CD4-positive, alpha-beta T cell (primary cell): ENCODE data around the gene ZFYVE27. TPM values are rescaled to one million over a fixed set of nuclear protein-coding genes. Genes with fewer than 3 reads are reported as not detected.

Experiments
- ATAC-seq: fragments of 200-7000 bp; cut with Tn5 transposase; one replicate; pipeline ENCODE4 v1.10.0; 2022; ENCODE audit warnings: mild to moderate bottlenecking; ENCODE audit not compliant: poor library complexity
- CTCF ChIA-PET: fragments of 350-600 bp; sonication (Branson Sonifier 250); formaldehyde crosslinking; loops from one replicate; lab custom pipeline; 2021; ENCODE audit warnings: antibody characterized with exemption, inconsistent platforms; lab: Charles Lee
- POLR2A ChIA-PET: fragments of 350-600 bp; sonication (Branson Sonifier 250); formaldehyde crosslinking; loops from one replicate; lab custom pipeline; 2021; ENCODE audit warnings: antibody characterized with exemption, inconsistent platforms; lab: Charles Lee
- DNase-seq, 14 experiments: peaks; one replicate each; pipeline ENCODE4 v3.0.0-alpha.2; 2013 to 2020; ENCODE audit warnings: mixed read lengths in 2 of 14
- H3K27ac ChIP-seq, 2 donors: one replicate each; pipeline versions ENCODE4 v1.5.1 to v1.7.0; 2013; ENCODE audit warnings: low read length in 2 of 2, low read depth in 1 of 2, mild to moderate bottlenecking in 1 of 2
- H3K27me3 ChIP-seq, 2 experiments: 1 replicate in 1 of 2; 2 replicates in 1 of 2; pipeline versions ENCODE4 v1.6.1 to v1.7.0; 2013; ENCODE audit warnings: low read length in 2 of 2, control low read depth in 1 of 2, mild to moderate bottlenecking in 1 of 2, moderate library complexity in 1 of 2; ENCODE audit not compliant: insufficient read depth in 2 of 2, control insufficient read depth in 1 of 2
- H3K36me3 ChIP-seq: one replicate; pipeline ENCODE4 v1.6.1; 2013; ENCODE audit warnings: low read length, control low read depth; ENCODE audit not compliant: insufficient read depth
- H3K4me1 ChIP-seq: one replicate; pipeline ENCODE4 v1.6.1; 2013; ENCODE audit warnings: low read length, control low read depth; ENCODE audit not compliant: insufficient read depth
- H3K4me3 ChIP-seq: one replicate; pipeline ENCODE4 v1.5.1; 2013; ENCODE audit warnings: mild to moderate bottlenecking, low read length, moderate library complexity
- H3K9me3 ChIP-seq, 2 experiments: 1 replicate in 1 of 2; 2 replicates in 1 of 2; pipeline versions ENCODE4 v1.6.1 to v1.7.0; 2013; ENCODE audit warnings: low read length in 2 of 2, mild to moderate bottlenecking in 2 of 2, control low read depth in 1 of 2, moderate library complexity in 1 of 2; ENCODE audit not compliant: control insufficient read depth in 1 of 2, insufficient read depth in 1 of 2
- H3K27ac Mint-ChIP-seq: one replicate; pipeline ENCODE4 v1.8.0; 2020; ENCODE audit warnings: mixed read lengths
- H3K27me3 Mint-ChIP-seq: one replicate; pipeline ENCODE4 v1.8.0; 2021; ENCODE audit warnings: mixed read lengths
- H3K36me3 Mint-ChIP-seq: one replicate; pipeline ENCODE4 v1.8.0; 2021; ENCODE audit warnings: low read depth, mixed read lengths
- H3K4me1 Mint-ChIP-seq: one replicate; pipeline ENCODE4 v1.8.0; 2021; ENCODE audit warnings: low read depth, mixed read lengths
- H3K4me3 Mint-ChIP-seq: one replicate; pipeline ENCODE4 v1.8.0; 2020; ENCODE audit warnings: mild to moderate bottlenecking, mixed read lengths
- H3K9me3 Mint-ChIP-seq: one replicate; pipeline ENCODE4 v1.8.0; 2020; ENCODE audit warnings: mixed read lengths
- CTCF ChIP-seq: fragments of 200-600 bp; IDR thresholded peaks from one replicate; pipeline ENCODE4 v1.8.0; 2022; ENCODE audit warnings: antibody characterized with exemption, mild to moderate bottlenecking
- intact Hi-C, 2 experiments: fragments of 100-400 bp; cut with DNase I in 1 of 2; cut with micrococcal nuclease in 1 of 2; formaldehyde crosslinking; loops; one replicate each; pipeline versions ENCODE4 v1.15.1 to v1.9.0; 2023 to 2025; cut with DNase I, micrococcal nuclease
- total RNA-seq, 174 experiments: library from RNA in 2 of 174; stranded (reverse) in 2 of 174; gene quantifications; one replicate each; pipeline ENCODE4 v1.2.3 and lab custom pipeline; 2021 to 2026

Gene ZFYVE27
- total RNA-seq, 2 experiments from 2014 or later: 58.4 to 60.6 TPM

GRCh38 chr10:97718659-97719142 is 18.2 kb upstream of the ZFYVE27 start:
- intact Hi-C loops: no loop called here
- Histone ChIP-seq H3K9me3 (no peaks in the 10 kb centered on the region), H3K4me3 (no peak overlapping the region), H3K27me3 (no peaks in the 10 kb centered on the region), H3K4me1 (peaks cover 11% of the 10 kb centered on the region), H3K27ac (no peak overlapping the region), H3K36me3 (no peaks in the 10 kb centered on the region)
- H3K4me3 Mint-ChIP-seq: no peak overlapping the region
- DNase-seq (no peak), ATAC-seq (no peak)
- no peak overlapping the region for H3K27ac Mint-ChIP-seq
- ChIA-PET CTCF (interaction anchor here (1.7 kb wide), 1 partner anchor 33 kb away, joined by 4 read pairs; no protein-coding TSS in a partner anchor), POLR2A (interaction anchor here (0.7 kb wide), 1 partner anchor 18 kb away, joined by 3 read pairs; no protein-coding TSS in a partner anchor)
- peaks cover 4% of the 10 kb centered on the region for H3K27me3 Mint-ChIP-seq
- H3K4me1 Mint-ChIP-seq: peaks cover 9% of the 10 kb centered on the region
- no peaks in the 10 kb centered on the region for H3K9me3 Mint-ChIP-seq
- TF ChIP-seq CTCF: no peak
- no peaks in the 10 kb centered on the region for H3K36me3 Mint-ChIP-seq

- H3K36me3 Mint-ChIP-seq: no peaks in the 10 kb centered on the region
- ChIA-PET CTCF (interaction anchor here (1.7 kb wide), 1 partner anchor 33 kb away, joined by 4 read pairs; no protein-coding TSS in a partner anchor), POLR2A (no interaction called here)
- no peaks in the 10 kb centered on the region for H3K36me3 ChIP-seq
- DNase-seq: no peak
- no peaks in the 10 kb centered on the region for H3K9me3 Mint-ChIP-seq
- H3K27me3 ChIP-seq: no peaks in the 10 kb centered on the region
- H3K4me3 Mint-ChIP-seq: no peak overlapping the region
- no peak for ATAC-seq
- H3K4me3 ChIP-seq: no peak overlapping the region
- TF ChIP-seq CTCF: no peak
- peaks cover 5% of the 10 kb centered on the region for H3K4me1 Mint-ChIP-seq
- H3K27ac Mint-ChIP-seq: no peak overlapping the region
- no peak overlapping the region for H3K27ac ChIP-seq
- no peaks in the 10 kb centered on the region for H3K9me3 ChIP-seq
- no peaks in the 10 kb centered on the region for H3K27me3 Mint-ChIP-seq
- intact Hi-C loops: no loop called here
- H3K4me1 ChIP-seq: peaks cover 5% of the 10 kb centered on the region
Measured at GRCh38 chr10:97719602-97720001, 17.3 kb upstream of the ZFYVE27 start.

- no peaks in the 10 kb centered on the region for H3K36me3 Mint-ChIP-seq
- no peaks in the 10 kb centered on the region for H3K9me3 Mint-ChIP-seq
- Histone ChIP-seq H3K9me3 (no peaks in the 10 kb centered on the region), H3K4me3 (no peak overlapping the region), H3K36me3 (no peaks in the 10 kb centered on the region), H3K27me3 (no peaks in the 10 kb centered on the region), H3K4me1 (no peaks in the 10 kb centered on the region), H3K27ac (no peak overlapping the region)
- H3K4me3 Mint-ChIP-seq: no peak overlapping the region
- peaks cover 6% of the 10 kb centered on the region for H3K27me3 Mint-ChIP-seq
- POLR2A ChIA-PET: interaction anchor here (0.6 kb wide), 1 partner anchor 801 kb away, joined by 3 read pairs; no protein-coding TSS in a partner anchor
- TF ChIP-seq CTCF: no peak
- CTCF ChIA-PET: no interaction called here
- ATAC-seq: no peak
- H3K4me1 Mint-ChIP-seq: no peaks in the 10 kb centered on the region
- intact Hi-C loops: no loop called here
- DNase-seq: no peak
- H3K27ac Mint-ChIP-seq: no peak overlapping the region
Measured at GRCh38 chr10:97721871-97722780, 14.8 kb upstream of the ZFYVE27 start.
